ENCODE data around the gene TNIK.

- TF ChIP-seq CTCF (IDR thresholded peaks at IDR 0.05; ENCODE audit: poor library complexity) (no peak), EZH2 (IDR thresholded peaks at IDR 0.05; ENCODE audit: borderline replicate concordance) (no peak), EZH2phosphoT487 (IDR thresholded peaks at IDR 0.05; ENCODE audit: low read depth, severe bottlenecking, unreplicated experiment) (no peak)
Observed at GRCh38 chr3:171439996-171440395, 20.2 kb downstream of the TNIK start.

All from hepatocyte (in vitro differentiated cells).